ENCODE data around the gene LCLAT1. TPM values are rescaled to one million over a fixed set of nuclear protein-coding genes. Genes with fewer than 3 reads are reported as not detected.
A peak's percentile ranks its signal among the peaks of the same experiment; 100 is the strongest.

The LCLAT1 gene
- total and polyA plus RNA-seq, 2 of the 4 experiments (the other 2 are of a cell fraction), result 7.5 to 11.5 TPM

GRCh38 chr2:30664761-30665358 is 217.8 kb downstream of the LCLAT1 start (continued):
- peak; percentile 26; the same call in 1 of the 2 replicates for TF ChIP-seq BHLHE40 (IDR thresholded peaks at IDR 0.05; ENCODE audit: low read depth, low read length)

- Histone ChIP-seq H3K23ac (ENCODE audit: low read depth, low read length) (peak overlapping the region; percentile 97), H2AFZ (replicated peaks; ENCODE audit: low read length, poor library complexity) (peak overlapping the region; percentile 76), H3K4me1 (ENCODE audit: control insufficient read depth, insufficient read depth, low read length) (peaks cover 26% of the 10 kb centered on the region), H3K36me3 (ENCODE audit: control insufficient read depth, insufficient read depth, low read length) (no peaks in the 10 kb centered on the region), H4K8ac (ENCODE audit: low read depth in 2 of 2, low read length in 2 of 2) (peak overlapping the region; percentile 98 to 99), H2BK20ac (ENCODE audit: low read depth, low read length) (peak overlapping the region; percentile 97), H3K18ac (ENCODE audit: low read depth, low read length) (peak overlapping the region; percentile 99), H3K79me1 (ENCODE audit: low read depth in 1 of 2, low read length in 2 of 2) (peaks cover 0 to 16% of the 10 kb centered on the region in 2 experiments; a peak in 3 of 4 replicates), H2BK120ac (ENCODE audit: low read depth, low read length) (peak overlapping the region; percentile 97), H3K9me1 (ENCODE audit: insufficient read depth, low read length) (peaks cover 23% of the 10 kb centered on the region), H2BK5ac (ENCODE audit: low read depth, low read length, poor library complexity, severe bottlenecking) (peak overlapping the region; percentile 99), H3K4me2 (ENCODE audit: low read depth, low read length) (peak overlapping the region; percentile 3), H3K9ac (ENCODE audit: low read depth, low read length) (peak overlapping the region; percentile 64), H3K27ac (ENCODE audit: insufficient read depth, low read length) (peak overlapping the region; percentile 99), H3K27me3 (ENCODE audit: control insufficient read depth, insufficient read depth, low read length) (no peaks in the 10 kb centered on the region), H4K20me1 (ENCODE audit: insufficient read depth, low read length) (no peaks in the 10 kb centered on the region), H3K9me3 (ENCODE audit: control insufficient read depth, insufficient read depth, low read length) (peaks cover 10% of the 10 kb centered on the region), H2BK15ac (ENCODE audit: low read depth, low read length) (peak overlapping the region; percentile 98), H4K5ac (ENCODE audit: low read depth, low read length) (peak overlapping the region; percentile 100), H4K91ac (ENCODE audit: insufficient read depth, low read depth, low read length) (peak overlapping the region; percentile 99), H3K14ac (replicated peaks; ENCODE audit: low read depth, low read length) (peak overlapping the region; percentile 99), H3K4ac (ENCODE audit: low read depth, low read length) (peak overlapping the region; percentile 98), H2AK9ac (replicated peaks; ENCODE audit: low read depth, low read length, poor library complexity) (peak overlapping the region; percentile 97), H3K56ac (ENCODE audit: extremely low read depth, insufficient read depth, low read length) (peak overlapping the region; percentile 67), H3K4me3 (ENCODE audit: insufficient read depth, low read depth, low read length) (no peak overlapping the region), H2AK5ac (ENCODE audit: low read depth, low read length) (peak overlapping the region; percentile 98)
- dilution Hi-C loops (cut with HindIII; ENCODE audit: low sequenced_read_pairs, unreplicated experiment), result no loop called here
- no TSS peak for BruUV-seq (replicated peaks)
- intact Hi-C loops (cut with micrococcal nuclease), result loop anchor here (2.0 kb wide), 2 partner anchors 365 to 373 kb away; no protein-coding TSS in a partner anchor
- in situ Hi-C loops (cut with MboI; ENCODE audit: low sequenced_read_pairs), result no loop called here
- ChIA-PET CTCF (interaction anchor here (1.0 to 2.5 kb wide), 3 partner anchors 46 to 501 kb away, joined by 4 to 6 read pairs (median 5); no protein-coding TSS in a partner anchor), POLR2A (ENCODE audit: unreplicated experiment) (interaction anchor here (0.5 to 1.4 kb wide), 9 partner anchors 16 to 434 kb away, joined by 3 to 12 read pairs (median 4); no protein-coding TSS in a partner anchor)
- ATAC-seq (ENCODE audit: low read depth) (no peak), DNase-seq (no peak)
- 67% methylated on average over 2 of the region's 3 CpGs; no CpG with 5 or more reads in 1 of the 2 experiments for whole genome bisulfite sequencing, 2 experiments (ENCODE audit: extremely low coverage in 2 of 2, insufficient read length in 1 of 2)
- TF ChIP-seq POLR2A (IDR thresholded peaks at IDR 0.05; ENCODE audit: low read depth, low read length) (peak; percentile 59; the same call in 1 of the 2 replicates), USF2 (IDR thresholded peaks at IDR 0.05; ENCODE audit: low read depth, low read length) (no peak)
These were observed 218.8 kb downstream of the LCLAT1 start for GRCh38 chr2:30665761-30666265.
